Hematopoietic multipotent progenitor cell treated with erythropoietin and hydrocortisone succinate and interleukin-3 and kit ligand, for 8 days (in vitro differentiated cells): ENCODE measurements around the gene TSC22D3.
"Not testable (repeated sequence)": the region's sequence is repeated elsewhere in the genome, so short reads cannot be mapped to it uniquely, and the experiment has no call there.

Experiments used
- DNase-seq: peaks from one replicate; pipeline ENCODE4 v3.0.0-alpha.2; 2015

The TSC22D3 gene

DNA sequence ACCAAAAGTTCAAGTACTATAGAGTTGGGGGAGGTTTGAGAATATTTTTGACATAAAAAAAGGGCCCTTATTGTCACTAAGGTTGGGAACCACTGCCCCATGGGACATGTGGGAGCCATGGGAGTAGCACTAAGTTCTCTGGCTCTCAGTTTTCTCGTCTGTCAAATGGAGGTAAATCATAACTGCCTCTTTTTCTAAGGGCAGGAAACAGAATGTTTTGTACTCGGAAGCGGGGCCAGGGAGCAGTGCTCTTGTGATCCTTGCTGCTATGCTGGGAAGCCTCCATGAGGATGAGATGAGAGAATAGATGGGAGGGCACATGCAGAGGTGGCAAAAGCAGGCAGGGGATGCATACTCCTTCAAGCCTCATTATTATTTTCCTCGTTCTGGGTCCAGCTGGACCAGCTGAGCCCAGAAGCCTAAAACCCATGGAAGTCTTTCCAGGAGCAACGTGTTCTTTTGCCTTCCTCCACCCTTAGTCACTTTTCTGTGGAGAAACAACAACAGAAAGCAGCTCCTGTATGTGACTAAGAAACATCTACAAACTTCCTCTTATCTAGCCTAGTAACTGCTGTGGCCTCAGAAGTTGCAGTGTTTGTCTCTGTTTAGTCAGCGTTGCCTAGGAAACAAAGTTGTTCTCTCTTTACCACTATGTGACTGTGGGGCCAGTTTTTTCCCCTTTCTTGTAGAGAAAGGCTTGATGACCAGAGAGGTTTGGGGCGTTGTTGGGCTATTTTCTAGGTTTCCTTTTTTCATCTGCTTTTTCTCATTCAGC, 64.8 kb downstream of the TSC22D3 start:
- peak; percentile 90 for DNase-seq

DNA sequence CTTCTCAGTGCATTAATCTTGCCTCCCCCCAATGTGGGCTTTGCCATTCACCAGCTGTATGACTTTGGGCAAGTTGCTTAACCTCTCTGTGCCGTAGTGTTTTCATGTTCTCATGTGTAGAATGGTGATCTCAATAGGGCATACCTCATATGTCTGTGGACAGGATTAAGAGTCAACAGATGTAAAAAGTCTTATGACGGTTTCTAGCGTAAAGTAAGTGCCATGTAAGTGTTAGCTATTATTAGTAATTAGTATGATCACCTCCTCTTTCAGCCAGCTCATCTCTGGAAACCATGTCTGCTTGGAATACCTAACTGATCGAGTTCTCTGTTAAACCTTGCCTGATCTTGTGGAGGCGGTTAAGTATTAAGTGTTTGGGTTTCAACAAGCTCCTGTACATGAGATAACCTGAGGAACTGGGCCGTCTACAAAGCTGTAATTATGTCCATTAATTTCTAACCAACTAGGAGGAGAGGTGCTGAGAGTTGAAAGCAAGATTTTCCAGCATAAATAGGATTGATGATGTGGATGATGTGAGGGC, 66.3 kb downstream of the TSC22D3 start:
- DNase-seq: no peak

DNA sequence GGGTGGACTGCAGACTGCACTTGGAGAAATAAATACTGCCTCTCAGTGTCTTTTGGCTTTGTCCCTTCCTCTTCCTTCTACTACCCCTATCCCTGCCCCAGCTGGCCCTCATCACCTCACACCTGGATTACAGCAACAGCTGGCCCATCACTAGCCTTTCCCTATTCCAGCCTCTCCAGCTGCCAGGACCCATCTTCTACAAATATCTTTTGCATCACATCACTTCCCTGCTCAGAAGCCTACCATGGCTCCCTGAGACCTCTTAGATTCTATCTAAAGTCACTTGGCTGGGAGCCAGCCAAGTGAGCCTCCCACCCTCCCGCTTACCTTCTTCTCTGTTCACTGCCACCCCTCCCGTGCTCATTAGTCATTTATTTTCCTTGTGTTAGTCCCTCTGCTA, 66.8 kb downstream of the TSC22D3 start:
- no peak for DNase-seq

DNA sequence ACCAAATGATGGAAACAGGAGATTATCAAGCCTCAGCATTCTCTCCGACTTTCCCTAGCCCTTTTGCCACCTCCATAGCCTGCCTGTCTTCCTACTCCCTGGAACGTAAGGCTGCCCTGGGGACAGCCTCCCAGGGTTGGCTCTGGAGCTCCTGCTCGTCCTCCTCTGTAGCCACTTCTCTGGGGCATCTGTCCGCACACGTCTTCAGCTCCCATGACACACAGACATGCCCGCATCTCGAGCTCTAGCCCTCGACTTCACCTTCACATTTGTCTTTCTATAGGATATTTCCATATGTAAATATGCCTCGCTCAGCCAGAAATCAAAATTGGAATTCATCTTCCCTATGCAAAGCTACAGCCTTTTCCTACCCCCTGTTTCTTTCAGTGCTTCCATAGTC, 67.7 kb downstream of the TSC22D3 start:
- DNase-seq: no peak

DNA sequence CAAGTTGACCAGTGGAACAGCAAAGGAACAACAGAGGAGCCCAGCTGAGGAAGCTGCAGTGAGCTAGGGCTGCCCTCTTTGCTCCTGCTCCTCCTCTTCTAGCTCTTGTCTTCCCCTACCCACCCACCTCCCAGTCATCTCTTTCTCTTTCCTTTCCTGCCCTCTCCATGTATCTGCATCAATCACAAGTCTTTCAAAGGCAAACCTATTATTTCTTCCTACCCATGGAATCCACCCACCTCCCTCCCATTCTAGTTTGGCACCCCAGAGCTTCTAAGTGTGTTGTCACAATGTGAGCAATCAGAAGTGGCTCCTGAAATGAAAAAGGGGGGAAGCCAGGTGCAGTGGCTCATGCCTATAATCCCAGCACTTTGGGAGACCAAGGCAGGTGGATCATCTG, 69.3 kb downstream of the TSC22D3 start:
- DNase-seq: no peak

DNA sequence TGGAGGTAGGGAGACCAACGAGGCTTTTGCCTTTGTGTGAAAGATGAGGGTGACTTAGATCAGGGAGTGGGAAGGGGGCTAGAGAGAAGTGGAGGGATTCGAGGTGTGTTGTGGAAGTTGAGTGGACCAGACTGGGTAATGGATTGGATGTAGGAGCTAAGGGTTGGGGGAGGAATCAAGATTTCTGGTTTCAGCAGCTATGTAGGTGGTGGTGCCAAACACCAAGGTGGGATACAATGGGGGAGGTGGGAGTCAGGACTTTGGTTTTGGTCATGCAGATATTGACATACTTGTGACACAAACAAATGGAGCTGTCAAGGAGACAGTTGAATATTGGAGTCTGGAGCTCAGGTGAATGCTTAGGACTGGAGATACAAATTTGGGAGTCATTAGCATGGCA, 71.0 kb downstream of the TSC22D3 start:
- DNase-seq: no peak

DNA sequence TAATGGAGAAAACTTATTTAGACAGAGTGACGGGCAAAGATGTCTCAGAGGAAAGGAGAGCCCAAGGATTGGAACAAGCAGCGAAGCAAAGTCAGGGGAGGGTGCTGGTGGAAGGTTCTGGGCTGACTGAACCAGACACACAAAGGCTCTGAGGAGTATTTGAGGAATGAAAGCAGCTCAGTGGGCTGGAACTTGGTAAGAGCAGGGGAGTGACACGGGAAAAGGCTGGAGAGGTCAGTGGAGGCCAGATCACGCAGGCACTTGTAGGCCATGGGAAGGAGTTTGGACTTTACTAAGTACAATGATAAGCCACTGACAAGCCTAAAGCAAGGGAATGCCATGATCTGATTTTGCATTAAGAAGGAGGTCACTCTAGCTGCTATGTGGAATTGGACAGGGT, 71.4 kb downstream of the TSC22D3 start:
- no peak for DNase-seq

DNA sequence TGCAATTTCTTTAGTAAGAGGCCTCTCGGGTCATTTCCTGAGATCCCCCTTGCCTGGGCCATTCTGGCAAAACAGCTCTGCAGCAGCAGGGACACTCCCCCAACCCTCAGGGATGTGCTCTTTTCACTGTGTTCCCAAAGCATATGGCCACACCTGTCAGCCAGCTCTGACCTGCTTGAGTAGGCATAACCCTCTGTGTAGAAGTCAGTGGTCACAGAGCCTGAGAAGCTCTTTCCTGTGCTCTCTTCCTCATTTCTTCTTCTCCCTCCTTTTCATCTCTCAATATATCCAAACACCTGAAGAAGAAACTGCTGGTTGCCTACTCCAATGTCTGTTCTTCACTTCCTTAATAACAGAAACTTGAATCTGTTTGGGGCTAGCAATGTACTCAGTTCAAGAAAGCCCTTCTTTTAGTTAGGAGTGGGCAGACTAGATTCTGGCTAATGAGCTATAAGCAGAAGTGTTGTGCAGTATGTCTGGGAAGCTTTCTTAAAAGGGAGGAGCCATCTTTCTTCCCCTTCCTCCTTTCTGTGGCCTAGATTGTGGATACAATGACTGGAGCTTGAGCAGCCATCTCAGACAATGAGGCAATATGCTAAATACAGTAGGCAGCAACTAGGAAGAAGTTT, 74.0 kb downstream of the TSC22D3 start:
- DNase-seq: no peak

DNA sequence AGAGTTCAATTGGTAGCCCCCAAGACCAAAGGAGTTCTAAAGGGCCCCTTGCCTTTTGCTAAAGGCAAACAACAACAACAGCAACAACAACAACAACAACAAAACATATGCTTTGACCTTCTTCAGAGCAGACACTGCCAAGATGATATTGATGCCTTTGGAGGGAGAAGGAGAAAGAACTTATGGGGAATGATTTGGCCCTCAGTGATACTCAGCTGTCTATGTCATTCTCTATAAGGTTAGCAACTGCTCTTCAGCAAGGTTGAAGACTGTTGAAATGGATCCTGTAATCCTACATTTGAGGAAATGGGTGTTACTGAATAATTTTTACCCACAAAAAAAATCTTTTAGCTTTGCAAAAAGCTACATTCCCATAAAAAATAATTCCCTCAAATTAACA, 74.8 kb downstream of the TSC22D3 start:
- no peak for DNase-seq

DNA sequence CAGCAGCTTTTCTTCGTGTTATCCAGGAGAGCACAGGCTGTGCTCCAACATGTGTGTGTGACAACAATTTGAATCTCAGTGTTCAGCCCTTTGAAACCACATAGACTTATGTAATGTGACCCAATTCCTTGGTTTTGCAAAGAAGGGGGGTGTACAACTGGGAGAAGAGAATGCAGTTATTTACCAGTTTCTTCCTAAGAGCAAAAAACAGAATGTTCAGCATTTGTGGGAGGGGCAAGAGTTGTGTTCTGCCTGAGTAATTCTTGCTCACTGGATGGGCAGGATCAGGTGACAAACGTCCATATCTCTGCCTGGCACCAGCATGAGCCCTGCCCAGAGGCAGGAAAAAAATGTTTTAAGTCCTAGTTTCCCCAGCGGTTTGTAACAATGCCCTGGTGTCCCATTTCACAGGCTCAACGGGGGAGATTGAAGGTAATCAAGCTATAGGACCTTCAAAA, 75.2 kb downstream of the TSC22D3 start:
- DNase-seq: peak; percentile 86

DNA sequence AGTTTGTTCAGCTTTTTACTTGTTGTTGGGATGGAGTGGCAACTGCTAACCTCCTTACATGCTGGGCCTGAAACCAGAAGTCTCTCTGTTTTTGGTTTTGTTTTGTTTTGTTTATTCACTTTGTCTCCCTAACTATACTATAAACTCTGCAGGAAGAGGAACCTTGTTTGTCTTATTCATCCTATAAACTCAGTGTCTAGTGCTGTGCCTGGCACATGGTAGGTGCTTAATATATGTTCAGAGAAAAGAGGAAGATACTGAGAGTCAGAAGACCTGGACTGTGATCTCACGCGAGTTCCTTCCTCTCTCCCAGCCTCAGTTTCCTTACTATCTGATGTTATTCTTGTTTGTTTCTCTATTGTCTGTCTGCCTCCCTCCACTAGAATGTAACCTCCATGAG, 76.0 kb downstream of the TSC22D3 start:
- no peak for DNase-seq

DNA sequence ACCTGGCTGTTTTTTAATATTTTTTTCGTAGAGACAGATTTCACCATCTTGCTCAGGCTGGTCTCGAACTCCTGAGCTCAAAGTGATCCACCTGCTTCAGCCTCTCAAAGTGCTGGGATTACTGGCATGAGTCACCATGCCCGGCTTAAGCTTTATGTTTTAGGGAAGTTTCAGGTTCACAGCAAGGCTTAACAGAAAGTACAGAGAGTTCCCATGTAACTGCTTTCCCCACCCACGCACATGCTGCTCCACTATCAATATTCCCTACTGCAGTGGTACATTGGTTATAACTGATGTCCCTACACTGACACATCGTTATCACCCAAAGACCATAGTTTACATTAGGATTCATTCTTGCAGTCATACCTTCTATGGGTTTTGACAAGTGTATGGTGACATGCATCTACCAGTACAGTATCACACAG, 84.6 kb downstream of the TSC22D3 start:
- peak; percentile 32 for DNase-seq

DNA sequence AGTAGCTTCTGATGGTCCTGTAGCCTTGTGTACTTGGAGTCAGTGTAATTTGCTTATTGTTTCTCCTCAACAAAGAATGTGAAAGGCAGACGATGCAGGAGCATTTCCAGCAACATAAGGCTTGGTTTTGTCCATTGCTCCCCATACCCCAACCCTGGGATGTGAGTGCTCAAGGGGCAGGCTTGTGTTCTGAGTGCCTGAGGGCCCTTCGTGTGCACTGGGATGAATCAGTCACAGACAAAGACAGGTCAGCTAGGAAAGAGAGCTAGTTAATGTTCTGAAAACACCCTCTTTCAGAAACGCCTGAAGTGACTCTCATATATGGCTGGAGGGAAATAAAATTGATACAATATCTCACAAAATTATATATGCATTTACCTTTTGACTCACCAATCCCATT, 88.1 kb downstream of the TSC22D3 start:
- no peak for DNase-seq

DNA sequence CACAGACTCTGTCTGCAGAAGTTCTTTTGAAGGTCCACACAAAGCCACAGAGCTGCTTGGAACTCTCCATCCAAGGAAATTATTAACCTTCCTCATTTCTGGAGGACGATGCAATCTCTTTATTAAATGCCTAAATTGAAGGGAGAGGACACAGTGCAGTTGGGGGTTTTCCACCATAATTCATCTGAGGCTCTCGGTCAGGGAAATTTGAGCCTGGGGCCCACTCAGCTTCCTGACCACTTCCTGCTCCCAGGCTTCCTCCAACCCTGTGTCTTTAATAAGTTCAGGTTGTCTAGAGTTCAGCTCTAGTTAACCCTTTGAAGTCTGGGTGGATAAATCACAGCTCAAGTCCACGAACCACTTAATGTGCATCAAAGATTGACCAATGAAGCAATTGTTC, 88.8 kb downstream of the TSC22D3 start:
- DNase-seq: no peak

DNA sequence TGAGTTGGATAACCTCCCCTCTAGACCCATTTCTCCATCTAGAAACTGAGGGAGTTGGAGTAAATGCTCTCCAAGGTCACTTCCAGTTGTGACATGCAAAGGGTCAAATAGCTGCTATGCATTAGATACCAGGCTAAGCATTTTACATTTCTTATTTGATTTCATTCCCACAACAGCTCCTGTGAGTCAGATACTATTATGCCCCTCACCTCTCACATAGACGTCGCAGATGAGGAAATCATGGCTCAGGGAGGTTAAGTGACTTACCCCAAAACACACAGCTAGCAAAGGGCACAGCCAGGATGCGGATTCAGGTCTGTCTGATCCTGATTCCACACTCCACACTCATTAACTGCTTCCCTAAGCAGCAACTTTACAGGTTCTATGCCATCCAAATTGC, 89.6 kb downstream of the TSC22D3 start:
- no peak for DNase-seq

DNA sequence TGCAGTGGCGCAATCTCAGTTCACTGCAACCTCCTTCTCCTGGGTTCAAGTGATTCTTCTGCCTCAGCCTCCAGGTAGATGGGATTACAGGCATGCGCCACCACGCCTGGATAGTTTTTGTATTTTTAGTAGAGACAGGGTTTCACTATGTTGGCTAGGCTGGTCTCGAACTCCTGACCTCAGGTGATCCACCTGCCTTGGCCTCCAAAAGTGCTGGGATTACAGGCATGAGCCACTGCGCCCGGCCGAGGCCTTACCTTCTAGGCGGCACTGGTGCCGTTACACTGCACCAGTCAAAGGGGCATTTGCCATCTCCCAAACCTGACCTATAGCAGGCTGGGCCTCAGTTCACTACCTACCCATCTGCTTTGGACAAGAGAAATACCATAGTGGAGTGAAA, 90.0 kb downstream of the TSC22D3 start:
- DNase-seq: not testable (repeated sequence)

DNA sequence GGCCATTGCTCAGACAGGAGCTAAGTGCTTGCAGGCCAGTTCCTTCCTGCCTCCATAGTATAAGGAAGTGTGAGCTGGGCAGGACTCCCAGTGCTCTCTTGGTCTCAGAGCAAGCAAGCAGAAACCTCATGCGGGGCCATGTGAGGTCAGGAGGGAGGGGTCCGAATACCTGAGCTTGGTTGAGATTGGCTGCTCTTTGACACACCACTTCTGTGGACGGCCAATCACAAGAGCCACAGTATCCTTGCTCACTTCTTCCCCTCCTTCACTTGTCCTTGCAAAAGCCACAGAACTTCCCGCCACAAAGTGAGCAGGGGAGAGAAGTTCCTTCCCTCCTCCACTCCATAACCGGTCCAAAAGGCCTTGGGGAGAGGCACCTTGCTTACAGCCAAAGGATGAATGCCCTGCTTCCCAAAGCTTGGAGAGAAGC, 90.6 kb downstream of the TSC22D3 start:
- DNase-seq: peak; percentile 89

DNA sequence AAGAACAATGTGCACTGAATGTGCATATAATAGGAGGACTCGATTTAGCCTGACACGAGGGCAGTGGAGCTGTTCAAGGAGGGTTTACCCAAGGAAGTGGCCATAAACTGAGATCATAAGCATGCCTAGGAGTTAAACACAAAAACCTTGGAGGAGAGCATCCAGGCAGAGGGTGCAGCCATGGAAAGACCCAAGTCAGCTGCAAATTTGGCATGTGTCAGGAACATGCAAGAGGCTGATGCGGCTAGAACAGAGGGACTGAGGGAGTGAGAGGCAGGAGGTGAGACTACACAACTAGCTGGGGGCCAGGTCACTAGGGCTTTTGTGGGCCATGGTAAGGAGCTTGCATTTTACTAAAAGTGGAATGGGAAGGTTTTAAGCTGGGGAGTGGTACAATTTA, 91.7 kb downstream of the TSC22D3 start:
- no peak for DNase-seq

DNA sequence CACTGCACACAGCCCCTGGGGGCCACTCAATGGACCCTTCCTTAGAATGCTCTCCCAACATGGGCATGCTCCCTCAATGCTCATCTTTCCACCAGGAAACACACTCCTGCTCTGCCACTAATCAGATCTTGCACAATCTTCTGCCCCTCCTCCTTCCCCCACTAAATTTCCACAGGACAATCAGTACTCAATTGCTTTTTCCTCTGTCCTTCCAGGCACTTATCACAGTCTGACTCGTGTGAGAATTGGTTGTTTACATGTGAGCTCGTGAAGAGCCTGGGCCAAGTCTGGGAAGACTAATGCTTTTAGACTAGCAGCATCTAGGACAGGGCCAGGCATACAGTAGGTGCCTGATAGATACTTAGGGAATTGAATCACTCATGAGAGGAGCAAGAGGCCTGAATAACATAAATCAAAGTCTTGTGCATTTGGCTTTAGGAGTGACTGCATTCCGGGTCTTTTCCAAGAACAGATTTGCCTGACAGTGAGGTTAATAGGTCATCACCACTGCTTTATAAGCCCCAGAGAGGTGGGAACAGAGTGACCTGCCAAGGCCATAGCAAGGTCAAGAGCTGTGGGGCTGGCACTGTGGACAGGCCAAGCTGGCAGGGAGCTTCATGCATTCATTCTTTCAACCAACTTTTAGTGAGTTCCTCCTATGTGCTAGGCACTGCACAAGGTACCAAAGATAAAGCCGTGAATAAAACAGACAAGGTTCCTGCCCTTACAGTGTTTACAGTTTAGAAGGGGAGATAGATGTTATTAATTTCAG, 92.3 kb downstream of the TSC22D3 start:
- no peak for DNase-seq

DNA sequence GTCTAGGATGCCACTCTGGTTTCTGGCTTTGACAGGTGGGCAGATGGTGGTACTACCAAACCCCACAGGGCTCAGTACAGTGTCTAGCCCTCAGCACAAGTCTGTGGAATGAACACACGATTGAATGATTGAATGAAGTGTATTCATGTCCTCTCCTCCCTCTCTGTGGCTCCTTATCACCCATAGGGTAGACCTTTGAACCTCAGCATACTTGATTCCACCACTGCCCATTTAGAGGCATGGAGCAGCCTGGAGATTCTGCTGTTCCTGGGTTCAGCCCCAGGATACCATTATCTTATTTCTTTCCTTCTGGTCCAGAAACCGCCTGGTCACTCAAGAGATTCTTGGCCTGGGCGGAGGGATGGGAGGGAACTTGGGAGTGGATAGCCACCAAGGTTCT, 93.3 kb downstream of the TSC22D3 start:
- no peak for DNase-seq

DNA sequence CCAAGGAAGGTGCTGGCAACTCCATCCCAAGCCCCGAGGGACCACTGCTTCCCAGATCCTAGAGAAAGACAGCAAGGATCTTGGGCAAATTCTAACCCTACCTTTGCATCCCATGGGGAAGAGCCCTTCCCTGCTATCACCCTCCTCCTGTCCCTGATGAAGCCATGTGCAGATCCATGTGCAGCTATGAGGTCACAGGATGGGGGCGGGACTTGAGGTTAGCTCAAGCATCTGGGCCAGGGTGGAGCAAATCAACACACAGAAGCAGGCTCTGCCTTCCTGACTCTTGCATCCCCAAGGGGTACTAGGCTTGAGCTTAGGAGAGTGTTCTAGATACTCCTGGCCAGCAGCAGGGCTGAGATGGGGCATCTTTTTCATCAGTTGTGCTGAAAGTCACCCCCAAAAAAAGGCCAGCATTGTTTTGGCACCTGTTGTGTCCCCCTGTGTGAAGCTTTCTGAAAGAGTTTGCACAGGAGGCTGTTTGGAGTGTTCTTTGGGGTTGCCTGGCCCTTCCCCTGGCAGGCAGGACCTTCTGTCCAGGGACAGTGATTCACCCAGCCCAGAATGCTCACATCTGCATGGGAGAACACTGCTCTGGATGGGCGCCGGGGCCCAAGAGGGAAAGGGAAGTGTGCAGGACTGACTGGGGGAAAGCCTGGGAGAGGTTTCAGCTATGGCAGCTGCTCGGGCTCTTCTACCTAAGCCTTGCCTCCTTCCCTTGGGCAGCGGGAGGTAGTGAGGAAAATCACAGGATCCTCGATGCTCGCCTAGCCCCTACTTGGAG, 96.4 kb downstream of the TSC22D3 start:
- peak; percentile 84 for DNase-seq

DNA sequence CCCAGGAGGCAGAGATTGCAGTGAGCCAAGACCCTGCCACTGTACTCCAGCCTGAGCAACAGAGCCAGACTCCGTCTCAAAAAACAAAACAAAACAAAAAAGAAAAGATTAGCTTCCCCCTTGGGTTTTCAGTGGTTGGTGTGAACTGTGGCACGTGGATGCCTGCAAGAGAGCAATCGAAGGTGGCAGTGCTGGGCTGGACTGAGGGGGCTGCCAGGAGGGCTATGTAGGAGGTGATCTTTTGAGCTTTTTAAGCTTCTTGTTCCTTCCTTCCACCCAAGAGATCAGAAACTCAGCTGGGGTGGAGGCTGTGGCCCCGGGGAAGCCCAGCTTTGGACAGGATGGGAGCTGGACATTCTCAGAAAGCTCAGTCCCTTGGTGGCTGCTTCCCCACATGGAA, 97.7 kb downstream of the TSC22D3 start:
- DNase-seq: no peak

DNA sequence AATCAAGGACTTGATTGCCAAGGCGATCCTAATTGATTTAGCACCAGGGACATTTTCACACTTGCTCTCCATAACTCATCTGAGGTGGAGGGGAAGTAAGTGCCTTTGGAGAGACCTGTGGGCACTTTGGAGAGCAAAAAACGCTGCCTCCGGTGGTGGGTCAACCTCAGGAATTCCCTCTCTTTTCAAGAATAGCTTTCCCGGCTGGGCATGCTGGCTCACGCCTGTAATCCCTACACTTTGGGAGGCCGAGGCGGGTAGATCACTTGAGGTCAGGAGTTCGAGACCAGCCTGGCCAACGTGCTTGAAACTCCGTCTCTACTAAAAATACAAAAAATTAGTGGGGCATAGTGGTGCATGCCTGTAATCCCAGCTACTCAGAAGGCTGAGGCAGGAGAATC, 98.1 kb downstream of the TSC22D3 start:
- DNase-seq: no peak
